ENCODE measurements around the gene RNF44.
"Not testable (repeated sequence)": the region's sequence is repeated elsewhere in the genome, so short reads cannot be mapped to it uniquely, and the experiment has no call there.

RNF44 gene

GRCh38 chr5:176515396-176515795, 21.8 kb downstream of the RNF44 start:
- no peak for DNase-seq

GRCh38 chr5:176514244-176514950, 22.8 kb downstream of the RNF44 start:
- no peak for DNase-seq

- no peak for DNase-seq
Observed at GRCh38 chr5:176513788-176514187, 23.4 kb downstream of the RNF44 start.

- DNase-seq = no peak
Observed at GRCh38 chr5:176508603-176509002, 28.6 kb downstream of the RNF44 start.

GRCh38 chr5:176507911-176508310, 29.3 kb downstream of the RNF44 start:
- no peak for DNase-seq

GRCh38 chr5:176503496-176503895, 33.7 kb downstream of the RNF44 start:
- DNase-seq = no peak

GRCh38 chr5:176501333-176501732, 35.9 kb downstream of the RNF44 start:
- DNase-seq = no peak

GRCh38 chr5:176500511-176500910, 36.7 kb downstream of the RNF44 start:
- no peak for DNase-seq

GRCh38 chr5:176499273-176499672, 37.9 kb downstream of the RNF44 start:
- DNase-seq = no peak

- no peak for DNase-seq
Observed at GRCh38 chr5:176497852-176498251, 39.4 kb downstream of the RNF44 start.

GRCh38 chr5:176492431-176492830, 44.8 kb downstream of the RNF44 start:
- no peak for DNase-seq

- no peak for DNase-seq
Observed at GRCh38 chr5:176491901-176492300, 45.3 kb downstream of the RNF44 start.

- DNase-seq = no peak
Observed at GRCh38 chr5:176491101-176491502, 46.1 kb downstream of the RNF44 start.

- DNase-seq = no peak
Observed at GRCh38 chr5:176490301-176490700, 46.9 kb downstream of the RNF44 start.

GRCh38 chr5:176489077-176489476, 48.1 kb downstream of the RNF44 start:
- DNase-seq = no peak

- not testable (repeated sequence) for DNase-seq
Observed at GRCh38 chr5:176487160-176487559, 50.0 kb downstream of the RNF44 start.

- no peak for DNase-seq
Observed at GRCh38 chr5:176486189-176486757, 50.9 kb downstream of the RNF44 start.

GRCh38 chr5:176485176-176485575, 52.0 kb downstream of the RNF44 start:
- no peak for DNase-seq

GRCh38 chr5:176481711-176482110, 55.5 kb downstream of the RNF44 start:
- DNase-seq = no peak
